ENCODE measurements around the gene EXOC4. TPM values are rescaled to one million over a fixed set of nuclear protein-coding genes. Genes with fewer than 3 reads are reported as not detected.

The EXOC4 gene
- total and polyA plus RNA-seq, 2 donors from 2014 or later: 22.8 to 78.7 TPM

DNA sequence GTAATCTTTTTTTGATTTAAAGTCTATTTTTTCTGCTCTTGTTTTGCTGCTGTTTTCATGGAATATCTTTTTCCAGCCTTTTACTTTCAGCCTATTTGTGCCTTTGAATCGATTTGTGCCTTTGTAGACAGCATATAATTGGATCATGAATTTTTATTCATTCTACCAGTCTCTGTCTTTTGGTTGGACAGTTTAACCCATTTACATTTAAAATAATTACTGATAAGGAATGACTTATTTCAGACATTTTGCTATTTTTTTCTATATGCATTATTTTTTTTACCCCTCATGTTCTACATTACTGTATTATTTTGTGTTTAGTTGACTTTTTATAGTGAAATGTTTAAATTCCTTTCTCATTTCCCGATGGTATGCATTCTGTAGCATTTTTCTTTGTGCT, 99.6 kb downstream of the EXOC4 start:
- no peak for FAIRE-seq
- Histone ChIP-seq H3K4me1 (ENCODE audit: control insufficient read depth in 2 of 3, insufficient read depth in 2 of 3, low read depth in 1 of 3, low read length in 3 of 3) (no peaks in the 10 kb centered on the region), H3K9me3 (ENCODE audit: control insufficient read depth in 2 of 3, insufficient read depth in 1 of 3, low read length in 3 of 3) (peaks cover 0 to 16% (median 7%) of the 10 kb centered on the region in 3 donors), H3K9ac (ENCODE audit: low read length in 3 of 3) (no peak overlapping the region), H3K27me3 (ENCODE audit: control insufficient read depth, insufficient read depth, low read length) (no peaks in the 10 kb centered on the region), H3K4me3 (ENCODE audit: low read length in 3 of 3) (no peak overlapping the region), H3K36me3 (ENCODE audit: control insufficient read depth in 2 of 3, insufficient read depth in 3 of 3, low read length in 3 of 3) (no peaks in the 10 kb centered on the region), H3K27ac (ENCODE audit: low read depth in 2 of 2, low read length in 2 of 2) (no peak overlapping the region)
- TF ChIP-seq, protein P1, sequence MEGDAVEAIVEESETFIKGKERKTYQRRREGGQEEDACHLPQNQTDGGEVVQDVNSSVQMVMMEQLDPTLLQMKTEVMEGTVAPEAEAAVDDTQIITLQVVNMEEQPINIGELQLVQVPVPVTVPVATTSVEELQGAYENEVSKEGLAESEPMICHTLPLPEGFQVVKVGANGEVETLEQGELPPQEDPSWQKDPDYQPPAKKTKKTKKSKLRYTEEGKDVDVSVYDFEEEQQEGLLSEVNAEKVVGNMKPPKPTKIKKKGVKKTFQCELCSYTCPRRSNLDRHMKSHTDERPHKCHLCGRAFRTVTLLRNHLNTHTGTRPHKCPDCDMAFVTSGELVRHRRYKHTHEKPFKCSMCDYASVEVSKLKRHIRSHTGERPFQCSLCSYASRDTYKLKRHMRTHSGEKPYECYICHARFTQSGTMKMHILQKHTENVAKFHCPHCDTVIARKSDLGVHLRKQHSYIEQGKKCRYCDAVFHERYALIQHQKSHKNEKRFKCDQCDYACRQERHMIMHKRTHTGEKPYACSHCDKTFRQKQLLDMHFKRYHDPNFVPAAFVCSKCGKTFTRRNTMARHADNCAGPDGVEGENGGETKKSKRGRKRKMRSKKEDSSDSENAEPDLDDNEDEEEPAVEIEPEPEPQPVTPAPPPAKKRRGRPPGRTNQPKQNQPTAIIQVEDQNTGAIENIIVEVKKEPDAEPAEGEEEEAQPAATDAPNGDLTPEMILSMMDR (IDR thresholded peaks at IDR 0.05; ENCODE audit: borderline replicate concordance, extremely low read depth, insufficient read depth): no peak
- DNase-seq: no peak
- intact Hi-C loops (cut with DNase I): no loop called here

- Histone ChIP-seq H3K4me3 (ENCODE audit: low read length in 3 of 3) (no peak overlapping the region), H3K9me3 (ENCODE audit: control insufficient read depth in 2 of 3, insufficient read depth in 1 of 3, low read length in 3 of 3) (peaks cover 0 to 16% (median 7%) of the 10 kb centered on the region in 3 donors), H3K36me3 (ENCODE audit: control insufficient read depth in 2 of 3, insufficient read depth in 3 of 3, low read length in 3 of 3) (no peaks in the 10 kb centered on the region), H3K27ac (ENCODE audit: low read depth in 2 of 2, low read length in 2 of 2) (no peak overlapping the region), H3K9ac (ENCODE audit: low read length in 3 of 3) (no peak overlapping the region), H3K4me1 (ENCODE audit: control insufficient read depth in 2 of 3, insufficient read depth in 2 of 3, low read depth in 1 of 3, low read length in 3 of 3) (no peaks in the 10 kb centered on the region), H3K27me3 (ENCODE audit: control insufficient read depth, insufficient read depth, low read length) (no peaks in the 10 kb centered on the region)
- TF ChIP-seq, protein P1 (IDR thresholded peaks at IDR 0.05; ENCODE audit: borderline replicate concordance, extremely low read depth, insufficient read depth): no peak
- FAIRE-seq (peak; percentile 58), DNase-seq (no peak)
- intact Hi-C loops (cut with DNase I): no loop called here
These were observed 100.9 kb downstream of the EXOC4 start for GRCh38 chr7:133353775-133354174.

GRCh38 chr7:133354546-133355324, 101.9 kb downstream of the EXOC4 start:
- Histone ChIP-seq H3K4me3 (ENCODE audit: low read length in 3 of 3) (no peak overlapping the region), H3K4me1 (ENCODE audit: control insufficient read depth in 2 of 3, insufficient read depth in 2 of 3, low read depth in 1 of 3, low read length in 3 of 3) (no peaks in the 10 kb centered on the region), H3K27me3 (ENCODE audit: control insufficient read depth, insufficient read depth, low read length) (no peaks in the 10 kb centered on the region), H3K36me3 (ENCODE audit: control insufficient read depth in 2 of 3, insufficient read depth in 3 of 3, low read length in 3 of 3) (no peaks in the 10 kb centered on the region), H3K9me3 (ENCODE audit: control insufficient read depth in 2 of 3, insufficient read depth in 1 of 3, low read length in 3 of 3) (peaks cover 0 to 16% (median 7%) of the 10 kb centered on the region in 3 donors), H3K27ac (ENCODE audit: low read depth in 2 of 2, low read length in 2 of 2) (no peak overlapping the region), H3K9ac (ENCODE audit: low read length in 3 of 3) (no peak overlapping the region)
- TF ChIP-seq, protein P1 (IDR thresholded peaks at IDR 0.05; ENCODE audit: borderline replicate concordance, extremely low read depth, insufficient read depth): no peak
- no peak for FAIRE-seq
- DNase-seq: no peak
- intact Hi-C loops (cut with DNase I): no loop called here

All from kidney (tissue), 14 donors.